Heart left ventricle (tissue), 16 donors: ENCODE data around the gene CAMTA1. TPM values are rescaled to one million over a fixed set of nuclear protein-coding genes. Genes with fewer than 3 reads are reported as not detected.

Experiments used
- ATAC-seq, 4 donors: fragments of 200-7000 bp; cut with Tn5 transposase; one replicate each; pipeline ENCODE4 v1.9.1; 2020 to 2022; ENCODE audit warnings: moderate library complexity in 4 of 4, mild to moderate bottlenecking in 3 of 4, moderate number of reproducible peaks in 1 of 4
- DNase-seq, 5 donors: peaks; one replicate each; pipeline ENCODE4 v3.0.0-alpha.2; 2020
- H3K27ac ChIP-seq, 12 donors: fragments of 200-600 bp; sonication (generic) in 4 of 12; one replicate each; pipeline versions ENCODE4 v1.5.0 to v1.8.0; 2016 to 2022; ENCODE audit warnings: mild to moderate bottlenecking in 2 of 12
- H3K27me3 ChIP-seq, 9 donors: fragments of 200-600 bp; sonication (generic) in 2 of 9; one replicate each; pipeline versions ENCODE4 v1.5.1 to v1.8.0; 2016 to 2022; ENCODE audit warnings: mild to moderate bottlenecking in 3 of 9
- H3K36me3 ChIP-seq, 9 donors: fragments of 200-600 bp; sonication (generic) in 2 of 9; one replicate each; pipeline versions ENCODE4 v1.5.0 to v1.8.0; 2018 to 2022; ENCODE audit warnings: mild to moderate bottlenecking in 2 of 9
- H3K4me1 ChIP-seq, 12 donors: fragments of 200-600 bp; sonication (generic) in 4 of 12; one replicate each; pipeline versions ENCODE4 v1.5.0 to v1.8.0; 2016 to 2022; ENCODE audit warnings: mild to moderate bottlenecking in 3 of 12
- H3K4me3 ChIP-seq, 12 donors: fragments of 200-600 bp; sonication (generic) in 4 of 12; one replicate each; pipeline versions ENCODE4 v1.5.0 to v1.8.0; 2017 to 2022; ENCODE audit warnings: mild to moderate bottlenecking in 9 of 12, moderate library complexity in 4 of 12
- H3K9me3 ChIP-seq, 12 donors: fragments of 200-600 bp; sonication (generic) in 4 of 12; one replicate each; pipeline versions ENCODE4 v1.5.0 to v1.8.0; 2016 to 2022; ENCODE audit warnings: mild to moderate bottlenecking in 1 of 12
- POLR2A ChIP-seq, 2 donors: fragments of 450-650 bp; IDR thresholded peaks; one replicate each; pipeline ENCODE4 v1.6.1; 2017; ENCODE audit warnings: antibody characterized with exemption in 2 of 2, mild to moderate bottlenecking in 2 of 2, moderate library complexity in 2 of 2
- WGBS, 4 donors: extraction: QIAGEN DNeasy Blood & Tissue Kit in 2 of 4; methylation state at CpG; one replicate each; pipeline versions ENCODE4 v1.1.5 to v1.1.7; 2013 to 2018; 5-methylcytosine and 5-hydroxymethylcytosine counted together
- intact Hi-C, 10 donors: fragments of 100-400 bp; cut with DNase I; formaldehyde crosslinking; loops; one replicate each; pipeline versions ENCODE4 v1.11.1 to v1.14.2; 2022
- polyA plus RNA-seq, 2 donors: library from polyadenylated mRNA; stranded (reverse); fragments of 200-250 nt; gene quantifications; one replicate each; pipeline ENCODE4 v1.2.3, GENCODE V29; 2013
- total RNA-seq, 9 donors: library from RNA; depleted of rRNA in 2 of 9; stranded (reverse); fragments of >200 nt in 2 of 9; fragmentation: NEBNext Ultra II Directional in 3 of 9; extraction: Animal tissue kit (Norgen Biotek cat#: 25700) in 3 of 9; gene quantifications; one replicate each; pipeline versions ENCODE4 v1.1.0 to v1.2.4, GENCODE V29; 2016 to 2023
- TF ChIP-seq, protein P1 (sequence below), 12 donors: fragments of 200-600 bp; sonication (generic) in 4 of 12; IDR thresholded peaks; one replicate each; pipeline versions ENCODE4 v1.5.0 to v1.8.0; 2018 to 2022; ENCODE audit warnings: antibody characterized with exemption in 12 of 12, mild to moderate bottlenecking in 5 of 12
- donor health status: ischemic (EF 13 %, LVEDD 7.1; RV severe dilation, severe dysfunction).
- donor health status: healthy with polysubstance abuse.
- donor health status: DM: no; HTN: yes; CAD: no.
- donor health status: DM: no; HTN: no; CAD: no.
- donor health status: ischemic (EF 25% LVEDD 6.9; RV normal size, moderate dysfunction).
- donor health status: ischemic (EF 25% LVEDD 5.7; RV mildly dilated, moderate dysfunction).
- donor health status: healthy.
- donor health status: DM: yes; HTN: yes; CAD: no.
- donor health status: ischemic (EF 35%, LVEDD 5.7; RV mildly dilated, moderate dysfunction).
- donor health status: nonischemic (EF 11% LVEDD 7.7; RV severe dilation, severe dysfunction).
- donor health status: DM: yes; HTN: yes; CAD: no.
- donor health status: PGD.
- donor health status: ischemic (EF 29% LVEDD 5.4; RV normal size, mild dysfunction).
- donor health status: nonischemic (EF 23%, LVEDD 6.1; RV moderate dilation, normal function).

Gene CAMTA1
- total and polyA plus RNA-seq, 11 donors, result 114 to 303 (median 137) TPM

DNA sequence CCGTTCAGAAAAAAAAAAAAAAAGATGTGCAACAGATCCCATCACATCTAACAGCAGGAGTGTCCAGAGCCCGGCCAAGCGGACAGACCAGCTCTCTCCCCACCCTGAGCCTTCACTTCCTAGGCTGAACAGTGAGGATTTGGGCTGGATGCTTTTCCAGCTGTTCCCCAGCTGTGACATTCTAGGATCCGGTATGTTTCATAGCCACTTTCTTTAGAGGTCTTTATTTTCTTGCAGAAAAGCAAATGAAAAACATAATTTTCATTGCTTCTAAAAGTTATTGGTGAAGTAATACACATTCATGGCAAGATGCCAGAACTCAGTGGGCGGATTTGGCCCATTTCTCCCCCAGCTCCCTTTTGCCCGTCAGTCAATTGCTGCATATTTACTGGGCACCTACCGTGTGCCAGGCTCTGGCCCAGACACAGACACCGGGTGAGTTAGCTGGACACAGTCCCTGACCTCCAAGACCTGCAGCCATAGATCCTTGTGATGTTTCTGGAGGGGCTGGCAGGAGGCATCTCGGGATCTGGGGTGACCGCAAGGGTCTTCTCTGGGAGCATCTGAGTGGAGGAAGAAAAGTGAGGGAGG lies 772.1 kb downstream of the CAMTA1 start:
- Histone ChIP-seq H3K36me3 (no peaks in the 10 kb centered on the region), H3K27ac (peak overlapping the region in 1 of 12 donors; percentile 12)

DNA sequence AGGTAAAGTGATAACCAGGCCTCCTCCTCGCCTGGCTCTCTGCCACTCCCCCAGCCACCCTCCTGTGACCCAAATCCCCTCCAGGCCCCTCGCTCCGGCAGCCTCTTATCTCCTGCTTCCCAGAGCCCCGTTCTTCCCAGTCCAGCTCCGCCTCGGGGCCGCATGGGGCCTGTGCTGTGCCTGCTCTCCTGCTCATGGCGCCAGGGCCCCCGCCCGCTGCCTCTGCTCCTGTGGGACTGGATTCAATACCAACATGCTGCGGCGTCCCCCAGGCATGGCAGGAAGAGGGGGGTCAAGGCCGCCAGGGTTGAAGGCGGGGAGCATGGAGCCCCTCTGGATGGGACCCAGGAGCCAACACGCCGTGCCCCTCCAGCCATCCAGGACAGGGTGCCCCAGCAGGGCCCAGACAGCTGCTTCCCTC lies 772.8 kb downstream of the CAMTA1 start:
- intact Hi-C loops, result loop anchor here in 1 of 10 donors (10.0 kb wide), 1 partner anchor 87 kb away; no protein-coding TSS in a partner anchor
- TF ChIP-seq POLR2A (IDR thresholded peaks at IDR 0.05), result no peak
- TF ChIP-seq, protein P1, sequence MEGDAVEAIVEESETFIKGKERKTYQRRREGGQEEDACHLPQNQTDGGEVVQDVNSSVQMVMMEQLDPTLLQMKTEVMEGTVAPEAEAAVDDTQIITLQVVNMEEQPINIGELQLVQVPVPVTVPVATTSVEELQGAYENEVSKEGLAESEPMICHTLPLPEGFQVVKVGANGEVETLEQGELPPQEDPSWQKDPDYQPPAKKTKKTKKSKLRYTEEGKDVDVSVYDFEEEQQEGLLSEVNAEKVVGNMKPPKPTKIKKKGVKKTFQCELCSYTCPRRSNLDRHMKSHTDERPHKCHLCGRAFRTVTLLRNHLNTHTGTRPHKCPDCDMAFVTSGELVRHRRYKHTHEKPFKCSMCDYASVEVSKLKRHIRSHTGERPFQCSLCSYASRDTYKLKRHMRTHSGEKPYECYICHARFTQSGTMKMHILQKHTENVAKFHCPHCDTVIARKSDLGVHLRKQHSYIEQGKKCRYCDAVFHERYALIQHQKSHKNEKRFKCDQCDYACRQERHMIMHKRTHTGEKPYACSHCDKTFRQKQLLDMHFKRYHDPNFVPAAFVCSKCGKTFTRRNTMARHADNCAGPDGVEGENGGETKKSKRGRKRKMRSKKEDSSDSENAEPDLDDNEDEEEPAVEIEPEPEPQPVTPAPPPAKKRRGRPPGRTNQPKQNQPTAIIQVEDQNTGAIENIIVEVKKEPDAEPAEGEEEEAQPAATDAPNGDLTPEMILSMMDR (IDR thresholded peaks at IDR 0.05), result no peak
- peak overlapping the region in 1 of 12 donors; percentile 12 for H3K27ac ChIP-seq
- H3K4me3 ChIP-seq, result no peak overlapping the region
- H3K9me3 ChIP-seq, result peaks cover 0 to 10% (median 0%) of the 10 kb centered on the region in 12 donors
- 41 to 56% (median 49%) methylated on average over 11 to 16 of the region's 16 CpGs for WGBS, 4 donors
- H3K27me3 ChIP-seq, result no peaks in the 10 kb centered on the region
- DNase-seq (peak in 2 of 5 donors; percentile 26 to 62), ATAC-seq (peak in 3 of 4 donors; percentile 7 to 36 (median 27))
- H3K36me3 ChIP-seq, result no peaks in the 10 kb centered on the region
- H3K4me1 ChIP-seq, result peaks cover 0 to 24% (median 9%) of the 10 kb centered on the region in 12 donors

More for the DNA sequence above, 772.1 kb downstream of the CAMTA1 start:
- no peaks in the 10 kb centered on the region for H3K27me3 ChIP-seq
- DNase-seq, result peak in 2 of 5 donors; percentile 41 to 54
- H3K4me3 ChIP-seq, result no peak overlapping the region
- peaks cover 0 to 10% (median 0%) of the 10 kb centered on the region in 12 donors for H3K9me3 ChIP-seq
- H3K4me1 ChIP-seq, result peaks cover 0 to 27% (median 9%) of the 10 kb centered on the region in 12 donors
- no peak for TF ChIP-seq POLR2A (IDR thresholded peaks at IDR 0.05)
- TF ChIP-seq, protein P1 (IDR thresholded peaks at IDR 0.05), result no peak
- intact Hi-C loops, result loop anchor here in 1 of 10 donors (10.0 kb wide), 1 partner anchor 87 kb away; no protein-coding TSS in a partner anchor
- WGBS, 4 donors, result 55 to 71% (median 57%) methylated on average over 10 of the region's 10 CpGs
- ATAC-seq, result peak in 1 of 4 donors; percentile 46

DNA sequence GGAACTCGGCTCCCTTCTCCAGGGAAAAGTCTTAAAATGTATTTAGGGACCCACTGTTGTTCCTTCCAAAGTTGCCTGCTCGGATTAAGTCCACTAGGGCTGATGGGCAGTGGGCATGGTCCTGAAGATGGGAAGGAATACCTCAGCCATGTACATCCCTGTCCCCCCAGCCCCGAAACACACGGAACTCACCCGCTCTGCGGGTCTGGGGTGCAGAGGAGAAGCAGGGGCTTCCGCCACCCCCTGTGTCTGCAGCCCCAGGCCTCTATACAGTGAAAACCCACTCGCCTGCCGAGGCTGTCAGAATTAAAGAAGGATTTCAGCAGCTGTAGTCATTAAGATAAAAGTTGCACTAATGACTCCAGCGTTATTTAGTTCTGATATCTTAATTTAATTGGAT lies 773.2 kb downstream of the CAMTA1 start:
- ATAC-seq (no peak), DNase-seq (peak in 2 of 5 donors; percentile 23 to 47)
- no peak for TF ChIP-seq POLR2A (IDR thresholded peaks at IDR 0.05)
- TF ChIP-seq, protein P1 (IDR thresholded peaks at IDR 0.05), result no peak
- Histone ChIP-seq H3K27ac (no peak overlapping the region), H3K4me1 (peaks cover 0 to 24% (median 9%) of the 10 kb centered on the region in 12 donors), H3K36me3 (no peaks in the 10 kb centered on the region), H3K9me3 (peaks cover 0 to 10% (median 0%) of the 10 kb centered on the region in 12 donors), H3K27me3 (no peaks in the 10 kb centered on the region), H3K4me3 (no peak overlapping the region)
- intact Hi-C loops, result loop anchor here in 1 of 10 donors (10.0 kb wide), 1 partner anchor 86 kb away; no protein-coding TSS in a partner anchor
- 86 to 91% (median 89%) methylated on average over 10 of the region's 10 CpGs for WGBS, 4 donors
